GM11168 (cell line): ENCODE results near the gene TM7SF2.

Experiments used
- in situ Hi-C: fragments of 300-500 bp; cut with MboI; formaldehyde crosslinking; loops from one replicate; pipeline ENCODE4 v1.12.0; 2022; ENCODE audit warnings: low sequenced_read_pairs; ENCODE audit not compliant: unreplicated experiment

Gene TM7SF2

GRCh38 chr11:65087827-65088226, 23.8 kb upstream of the TM7SF2 start:
- in situ Hi-C loops = no loop called here

- in situ Hi-C loops = no loop called here
These were observed 22.1 kb upstream of the TM7SF2 start for GRCh38 chr11:65089621-65090020.

DNA sequence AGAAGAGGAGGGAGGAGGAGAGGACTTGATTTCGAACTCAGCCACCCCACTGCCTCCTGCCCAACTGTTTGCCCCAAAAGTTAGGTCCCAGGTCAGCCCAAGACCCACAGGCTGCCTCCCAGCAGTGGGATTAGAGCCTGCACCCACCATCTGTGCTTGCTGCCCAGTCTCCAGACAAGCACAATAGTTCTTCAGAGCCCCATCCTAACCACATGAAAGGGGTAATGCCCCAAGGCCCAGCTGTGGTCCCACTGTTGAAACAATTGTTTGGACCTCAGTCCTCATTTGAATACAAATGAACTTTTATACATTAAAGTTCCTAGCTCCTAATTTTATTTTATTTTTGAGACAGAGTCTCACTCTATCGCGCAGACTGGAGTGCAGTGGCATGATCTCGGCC, 21.0 kb upstream of the TM7SF2 start:
- in situ Hi-C loops = no loop called here

DNA sequence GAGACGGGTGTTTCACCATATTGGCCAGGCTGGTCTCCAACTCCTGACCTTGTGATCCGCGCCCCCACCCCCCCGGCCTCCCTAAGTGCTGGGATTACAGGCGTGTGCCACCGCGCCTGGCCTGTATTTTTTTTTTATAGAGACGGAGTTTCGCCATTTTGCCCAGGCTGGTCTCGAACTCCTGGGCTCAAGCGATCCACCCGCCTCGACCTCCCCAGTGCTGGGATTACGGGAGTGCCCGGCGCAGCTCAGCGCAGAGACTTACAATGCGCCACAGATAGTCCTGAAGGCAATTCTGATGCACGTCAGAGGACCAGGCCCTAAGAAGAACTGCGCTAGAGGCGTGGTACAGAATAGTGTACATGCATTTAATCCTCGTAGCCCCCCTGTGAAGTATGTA, 16.2 kb upstream of the TM7SF2 start:
- in situ Hi-C loops = no loop called here

GRCh38 chr11:65095974-65096806, 15.5 kb upstream of the TM7SF2 start, which contains the start of gene VPS51:
VPS51 (plus strand) TSS chr11:65096214; CDS start chr11:65096251, 37 bp downstream.
- in situ Hi-C loops = no loop called here

- in situ Hi-C loops = no loop called here
These were observed 14.7 kb upstream of the TM7SF2 start for GRCh38 chr11:65096926-65097325.

DNA sequence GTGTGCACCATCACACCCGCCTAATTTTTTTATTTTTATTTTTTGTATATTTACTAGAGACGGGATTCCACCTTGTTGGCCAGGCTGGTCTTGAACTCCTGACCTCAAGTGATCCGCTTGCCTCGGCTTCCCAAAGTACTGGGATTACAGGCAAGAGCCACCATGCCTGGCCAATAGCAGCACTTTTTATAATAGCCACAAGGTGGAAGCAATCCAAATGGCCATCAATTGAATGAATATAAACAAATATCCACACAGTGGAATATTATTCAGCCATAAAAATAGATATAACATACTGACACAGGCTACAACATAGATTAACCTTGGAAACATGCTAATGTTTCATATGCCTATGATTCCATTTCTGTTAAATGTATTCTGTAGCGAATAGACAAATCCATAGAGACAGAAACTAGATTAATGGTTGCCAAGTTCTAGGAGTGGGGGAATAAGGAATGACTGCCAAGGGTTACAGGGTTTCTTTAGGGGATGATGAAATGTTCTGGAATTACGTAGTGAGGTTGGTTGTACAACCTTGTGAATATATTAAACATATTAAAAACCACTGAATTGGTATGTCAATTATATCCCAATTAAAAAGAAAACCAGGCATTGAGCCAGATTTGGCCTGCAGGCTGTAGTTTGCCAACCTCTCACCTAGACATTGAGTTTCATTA, 10.9 kb upstream of the TM7SF2 start:
- in situ Hi-C loops = no loop called here

GRCh38 chr11:65102142-65103095, 9.3 kb upstream of the TM7SF2 start:
- in situ Hi-C loops = no loop called here

GRCh38 chr11:65103476-65103875, 8.2 kb upstream of the TM7SF2 start:
- in situ Hi-C loops = no loop called here

- in situ Hi-C loops = no loop called here
These were observed 7.0 kb upstream of the TM7SF2 start for GRCh38 chr11:65104628-65105027.

DNA sequence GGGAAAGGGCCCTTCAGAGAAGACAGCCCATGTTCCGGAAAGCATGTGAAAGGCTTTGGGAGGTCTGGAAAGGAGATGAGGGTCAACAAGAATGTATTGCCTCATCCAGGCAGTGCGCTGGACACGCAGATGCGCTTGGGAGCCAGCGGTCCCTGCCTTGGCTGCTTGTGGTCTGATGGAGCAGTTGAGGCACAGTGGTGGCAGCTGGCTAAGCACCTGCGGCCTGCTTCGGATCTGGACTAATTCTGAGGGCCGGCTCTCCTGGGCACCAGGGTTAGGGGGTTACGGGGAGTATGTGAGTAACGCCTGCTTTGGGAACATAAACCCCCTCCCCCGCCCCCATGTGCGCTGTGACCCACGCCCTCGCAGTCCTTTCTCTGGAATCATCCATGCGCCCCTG, 4.6 kb upstream of the TM7SF2 start:
- in situ Hi-C loops = no loop called here

GRCh38 chr11:65107751-65108468, 3.8 kb upstream of the TM7SF2 start:
- in situ Hi-C loops = no loop called here

- in situ Hi-C loops = no loop called here
These were observed 3.1 kb upstream of the TM7SF2 start for GRCh38 chr11:65108469-65109123.

DNA sequence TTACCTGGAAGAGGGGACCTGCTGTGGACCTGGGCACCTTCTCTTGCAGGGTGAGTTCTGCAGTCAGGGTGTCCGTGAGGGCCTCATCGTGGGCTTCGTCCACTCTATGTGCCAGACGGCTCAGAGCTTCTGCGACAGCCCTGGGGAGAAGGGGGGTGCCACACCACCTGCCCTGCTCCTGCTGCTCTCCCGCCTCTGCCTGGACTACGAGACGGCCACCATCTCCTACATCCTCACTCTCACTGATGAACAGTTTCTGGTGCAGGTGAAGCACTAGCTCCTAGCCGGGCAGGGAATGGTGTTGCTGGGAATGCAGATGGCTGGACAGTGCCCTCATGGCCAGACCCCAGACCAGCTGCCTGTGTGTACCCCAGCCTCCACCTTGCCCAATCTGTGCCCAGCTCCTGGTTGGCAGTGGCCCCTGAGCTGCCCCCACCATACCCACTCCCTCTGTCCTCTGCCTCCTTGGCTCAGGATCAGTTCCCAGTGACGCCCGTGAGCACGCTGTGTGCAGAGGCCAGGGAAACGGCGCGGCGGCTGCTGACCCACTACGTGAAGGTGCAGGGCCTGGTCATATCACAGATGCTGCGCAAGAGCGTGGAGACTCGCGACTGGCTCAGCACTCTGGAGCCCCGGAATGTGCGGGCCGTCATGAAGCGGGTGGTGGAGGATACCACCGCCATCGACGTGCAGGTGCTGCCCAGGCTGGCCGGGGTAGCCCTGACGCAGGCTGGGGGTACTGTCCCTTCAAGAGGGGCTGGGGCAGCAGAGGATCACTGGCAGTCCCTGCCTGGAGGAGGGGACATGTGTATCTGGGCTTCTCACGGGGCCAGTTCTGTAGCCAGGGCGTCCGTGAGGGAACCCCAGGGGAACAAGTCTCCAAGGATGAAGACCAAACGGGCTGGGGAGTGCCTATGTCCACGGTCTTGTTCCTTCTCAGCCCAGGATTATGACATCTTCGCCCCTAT, 2.2 kb upstream of the TM7SF2 start:
- in situ Hi-C loops = no loop called here

DNA sequence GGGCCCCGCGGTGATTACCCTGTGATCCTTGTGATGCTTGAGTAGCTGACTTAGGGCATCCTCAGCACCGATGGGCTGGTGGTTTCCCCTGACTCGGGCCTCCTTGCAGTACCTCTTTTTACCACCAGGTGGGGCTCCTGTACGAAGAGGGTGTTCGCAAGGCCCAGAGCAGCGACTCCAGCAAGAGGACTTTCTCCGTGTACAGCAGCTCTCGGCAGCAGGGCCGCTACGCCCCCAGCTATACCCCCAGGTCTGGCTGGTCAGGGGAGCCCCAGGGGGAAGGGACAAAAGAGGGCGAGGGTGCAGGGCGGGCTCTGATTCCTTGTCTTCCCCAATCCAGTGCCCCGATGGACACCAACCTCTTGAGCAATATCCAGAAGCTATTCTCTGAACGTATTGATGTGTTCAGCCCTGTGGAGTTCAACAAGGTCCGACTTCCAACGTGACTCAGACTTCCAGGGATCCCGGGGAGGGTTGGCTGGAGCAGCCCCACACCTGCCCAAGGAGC, 1.3 kb upstream of the TM7SF2 start:
- in situ Hi-C loops = no loop called here

DNA sequence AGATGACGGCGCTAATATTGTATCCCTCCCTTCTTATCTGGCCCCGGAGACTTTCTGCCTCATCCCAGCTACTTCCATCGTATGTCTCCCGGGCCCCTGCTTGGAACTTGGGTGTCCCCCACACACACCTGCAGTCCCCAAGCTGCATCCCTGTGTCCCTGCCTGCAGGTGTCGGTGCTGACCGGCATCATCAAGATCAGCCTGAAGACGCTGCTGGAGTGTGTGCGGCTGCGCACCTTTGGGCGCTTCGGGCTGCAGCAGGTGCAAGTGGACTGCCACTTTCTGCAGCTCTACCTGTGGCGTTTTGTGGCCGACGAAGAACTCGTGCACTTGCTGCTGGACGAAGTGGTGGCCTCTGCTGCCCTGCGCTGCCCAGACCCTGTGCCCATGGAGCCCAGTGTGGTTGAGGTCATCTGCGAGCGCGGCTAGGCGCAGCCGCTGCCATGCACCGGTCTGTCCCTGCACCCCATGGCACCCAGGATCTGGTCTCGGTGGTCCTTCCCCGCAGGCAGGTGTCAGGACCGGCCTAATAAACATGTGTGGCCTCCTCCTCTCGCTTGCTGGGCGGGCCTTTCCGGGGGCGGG, 421 bp upstream of the TM7SF2 start:
- in situ Hi-C loops = no loop called here

DNA sequence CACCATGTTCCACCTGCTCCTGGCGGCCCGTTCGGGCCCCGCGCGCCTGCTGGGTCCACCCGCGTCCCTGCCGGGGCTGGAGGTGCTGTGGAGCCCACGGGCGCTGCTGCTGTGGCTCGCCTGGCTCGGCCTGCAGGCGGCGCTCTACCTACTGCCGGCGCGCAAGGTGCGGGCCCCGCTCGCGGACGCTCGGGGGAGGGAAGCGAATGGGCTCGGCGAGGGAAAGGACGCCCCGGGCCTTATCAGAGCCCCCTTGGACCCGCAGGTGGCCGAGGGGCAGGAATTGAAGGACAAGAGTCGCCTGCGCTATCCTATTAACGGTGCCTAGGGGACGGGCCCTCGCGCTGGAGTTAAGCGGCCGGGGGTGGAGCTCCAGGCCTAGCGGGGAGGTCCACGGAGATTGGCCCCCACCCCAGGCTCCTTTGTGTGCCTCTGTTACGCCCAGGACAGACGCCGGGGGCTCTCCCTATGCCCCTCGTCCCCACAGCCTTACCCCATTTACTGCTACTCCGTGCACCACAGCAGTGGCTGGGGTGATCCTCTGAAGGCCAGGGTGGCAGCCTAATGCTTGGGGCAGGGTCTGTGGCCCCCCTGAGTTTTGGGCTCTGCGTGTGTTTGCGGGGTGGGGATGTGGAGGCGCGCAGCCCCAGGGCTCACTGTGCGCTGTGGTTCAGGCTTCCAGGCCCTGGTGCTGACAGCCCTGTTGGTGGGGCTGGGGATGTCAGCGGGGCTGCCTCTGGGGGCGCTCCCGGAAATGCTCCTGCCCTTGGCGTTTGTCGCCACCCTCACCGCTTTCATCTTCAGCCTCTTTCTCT, 1.1 kb downstream of the TM7SF2 start:
- in situ Hi-C loops = no loop called here
